Measurements from ENCODE around the gene ACOT13. TPM values are rescaled to one million over a fixed set of nuclear protein-coding genes. Genes with fewer than 3 reads are reported as not detected.

ACOT13 gene
- 10 to 100 TPM in 1 of 2 donors, 1 to 10 TPM in 1; 8.8 to 15.9 TPM for total RNA-seq

- H3K36me3 ChIP-seq = no peaks in the 10 kb centered on the region
- intact Hi-C loops (cut with DNase I) = loop anchor here (2.0 kb wide), 1 partner anchor 54 kb away; no protein-coding TSS in a partner anchor
- no peaks in the 10 kb centered on the region for H3K9me3 ChIP-seq
- peak within 1 kb of the TSS; percentile 90 to 93 for H3K27ac ChIP-seq
- H3K4me1 ChIP-seq (replicated peaks) = peaks cover 14% of the 10 kb centered on the region
- H3K27me3 ChIP-seq (replicated peaks; ENCODE audit: insufficient read depth) = no peaks in the 10 kb centered on the region
- peak; percentile 92 for DNase-seq (ENCODE audit: low spot score)
- H3K4me3 ChIP-seq = peak within 1 kb of the TSS; percentile 77 to 78
- peak in 3 of 4 experiments; percentile 42 to 63 (median 62) for TF ChIP-seq CTCF (IDR thresholded peaks at IDR 0.05)
- TF ChIP-seq POLR2AphosphoS5 (IDR thresholded peaks at IDR 0.05) = peak; percentile 97
- TF ChIP-seq POLR2A (IDR thresholded peaks at IDR 0.05) = peak; percentile 89
- under 1% methylated on average over 60 of the region's 62 CpGs for WGBS
Observed at GRCh38 chr6:24666641-24667377, at the start of gene ACOT13, which contains the start of gene TDP2. Gene ACOT13 (plus strand): TSS chr6:24667077. CDS start chr6:24667264, 187 bp downstream. Gene TDP2 (minus strand): TSS chr6:24666899. CDS start chr6:24666862, 37 bp downstream.

- no peak for DNase-seq (ENCODE audit: low spot score)
- 94% methylated on average over 5 of the region's 5 CpGs for WGBS
- no peaks in the 10 kb centered on the region for H3K4me1 ChIP-seq (replicated peaks)
- H3K27ac ChIP-seq = no peak overlapping the region
- H3K27me3 ChIP-seq (replicated peaks; ENCODE audit: insufficient read depth) = no peaks in the 10 kb centered on the region
- no peaks in the 10 kb centered on the region for H3K36me3 ChIP-seq
- H3K4me3 ChIP-seq = no peak overlapping the region
- no peaks in the 10 kb centered on the region for H3K9me3 ChIP-seq
- TF ChIP-seq CTCF (IDR thresholded peaks at IDR 0.05) = no peak
- intact Hi-C loops (cut with DNase I) = no loop called here
Observed at GRCh38 chr6:24619661-24620060, 47.2 kb upstream of the ACOT13 start.

- 95% methylated on average over 3 of the region's 3 CpGs for WGBS
- no peak overlapping the region for H3K27ac ChIP-seq
- intact Hi-C loops (cut with DNase I) = no loop called here
Observed at GRCh38 chr6:24620637-24621036, 46.2 kb upstream of the ACOT13 start.

GRCh38 chr6:24621626-24622289, 45.1 kb upstream of the ACOT13 start:
- no peak for DNase-seq (ENCODE audit: low spot score)
- Histone ChIP-seq H3K4me3 (no peak overlapping the region), H3K4me1 (replicated peaks) (no peaks in the 10 kb centered on the region), H3K36me3 (no peaks in the 10 kb centered on the region), H3K9me3 (no peaks in the 10 kb centered on the region), H3K27ac (no peak overlapping the region), H3K27me3 (replicated peaks; ENCODE audit: insufficient read depth) (no peaks in the 10 kb centered on the region)
- intact Hi-C loops (cut with DNase I) = no loop called here
- no peak for TF ChIP-seq POLR2AphosphoS5 (IDR thresholded peaks at IDR 0.05)
- TF ChIP-seq POLR2A (IDR thresholded peaks at IDR 0.05) = no peak
- no peak for TF ChIP-seq CTCF (IDR thresholded peaks at IDR 0.05)
- WGBS = 84% methylated on average over 7 of the region's 7 CpGs

More at GRCh38 chr6:24620637-24621036, 46.2 kb upstream of the ACOT13 start:
- TF ChIP-seq POLR2AphosphoS5 (IDR thresholded peaks at IDR 0.05) = no peak
- TF ChIP-seq CTCF (IDR thresholded peaks at IDR 0.05) = no peak
- no peak for TF ChIP-seq POLR2A (IDR thresholded peaks at IDR 0.05)
- H3K27me3 ChIP-seq (replicated peaks; ENCODE audit: insufficient read depth) = no peaks in the 10 kb centered on the region
- H3K4me1 ChIP-seq (replicated peaks) = no peaks in the 10 kb centered on the region
- H3K36me3 ChIP-seq = no peaks in the 10 kb centered on the region
- no peak overlapping the region for H3K4me3 ChIP-seq
- no peaks in the 10 kb centered on the region for H3K9me3 ChIP-seq
- DNase-seq (ENCODE audit: low spot score) = no peak
